Measurements from ENCODE around the gene AFG3L2.

The AFG3L2 gene

GRCh38 chr18:12302391-12303147, 74.5 kb downstream of the AFG3L2 start:
- no peak for DNase-seq (ENCODE audit: low spot score)

DNA sequence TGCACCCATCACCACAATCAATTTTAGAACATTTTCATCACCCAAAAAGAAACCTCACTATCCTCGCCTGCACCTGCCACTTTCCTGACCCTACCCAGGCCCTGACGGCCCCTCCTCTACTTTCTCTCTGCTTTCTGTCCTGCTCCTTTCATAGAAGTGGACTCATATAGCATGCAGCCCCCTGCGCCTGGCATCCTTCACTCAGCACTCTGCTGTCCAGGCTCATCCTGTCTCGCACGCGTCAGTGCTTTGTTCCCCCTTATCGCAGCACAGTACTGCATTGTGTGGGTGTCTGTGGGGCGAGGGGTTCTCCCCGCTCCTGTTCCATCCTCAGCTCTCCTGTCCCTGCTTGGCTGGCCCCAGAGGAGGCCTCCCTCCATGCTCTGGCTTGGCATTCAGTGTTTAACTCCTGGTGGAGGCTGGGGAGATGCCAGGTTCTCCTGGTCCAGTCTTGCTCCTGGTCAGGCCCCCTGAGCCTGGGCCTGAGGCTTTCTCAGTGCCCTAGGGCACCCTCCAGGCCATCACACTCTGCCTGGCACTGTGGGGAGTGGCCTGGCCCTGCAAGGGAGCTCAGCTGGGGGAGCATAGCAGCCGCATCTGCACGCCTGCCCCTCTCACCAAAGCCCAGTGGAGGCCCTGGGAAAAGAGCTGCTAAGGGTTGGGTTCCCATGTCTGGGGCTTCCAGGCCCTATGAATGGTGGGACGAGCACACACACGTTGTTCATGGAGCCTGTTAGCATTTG, 75.6 kb downstream of the AFG3L2 start:
- no peak for DNase-seq (ENCODE audit: low spot score)

GRCh38 chr18:12299862-12300261, 77.2 kb downstream of the AFG3L2 start:
- DNase-seq (ENCODE audit: low spot score) = no peak

DNA sequence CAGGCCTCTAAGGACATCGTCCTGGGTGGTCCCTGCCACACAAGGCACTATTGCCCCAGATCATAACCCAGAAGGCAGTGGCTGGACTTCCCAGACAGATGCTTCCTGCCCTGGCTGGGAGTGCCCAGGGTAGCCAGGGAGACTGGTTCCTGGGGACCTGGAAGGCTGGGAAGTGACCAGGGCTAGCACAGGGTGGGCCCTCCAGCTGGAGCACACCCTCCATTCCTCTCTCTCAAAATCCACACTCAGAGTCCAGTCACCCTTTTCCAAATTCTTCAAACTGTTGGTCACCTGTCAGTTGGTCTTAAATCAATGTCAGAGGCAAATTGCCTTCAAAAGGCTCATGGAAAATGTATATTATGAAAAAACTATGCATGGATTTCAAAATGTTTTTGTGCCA, 80.6 kb downstream of the AFG3L2 start:
- DNase-seq (ENCODE audit: low spot score) = no peak

DNA sequence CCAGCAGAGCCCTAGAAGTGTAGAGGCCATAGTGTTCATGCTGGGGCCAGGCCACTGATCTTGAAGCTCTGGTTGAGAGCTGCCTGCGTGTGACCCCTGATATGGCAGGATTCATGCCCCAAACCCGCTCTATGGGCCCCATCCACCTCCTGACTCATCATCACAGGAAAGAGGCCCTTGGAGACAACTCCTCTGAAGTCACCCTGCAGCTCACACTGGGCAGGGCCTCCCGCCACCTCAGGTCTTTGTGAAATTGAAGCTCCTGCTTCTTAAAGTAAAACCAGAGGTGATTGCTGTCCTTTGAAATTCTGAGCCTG, 81.0 kb downstream of the AFG3L2 start:
- no peak for DNase-seq (ENCODE audit: low spot score)

- no peak for DNase-seq (ENCODE audit: low spot score)
These were observed 81.5 kb downstream of the AFG3L2 start for GRCh38 chr18:12295389-12296086.

DNA sequence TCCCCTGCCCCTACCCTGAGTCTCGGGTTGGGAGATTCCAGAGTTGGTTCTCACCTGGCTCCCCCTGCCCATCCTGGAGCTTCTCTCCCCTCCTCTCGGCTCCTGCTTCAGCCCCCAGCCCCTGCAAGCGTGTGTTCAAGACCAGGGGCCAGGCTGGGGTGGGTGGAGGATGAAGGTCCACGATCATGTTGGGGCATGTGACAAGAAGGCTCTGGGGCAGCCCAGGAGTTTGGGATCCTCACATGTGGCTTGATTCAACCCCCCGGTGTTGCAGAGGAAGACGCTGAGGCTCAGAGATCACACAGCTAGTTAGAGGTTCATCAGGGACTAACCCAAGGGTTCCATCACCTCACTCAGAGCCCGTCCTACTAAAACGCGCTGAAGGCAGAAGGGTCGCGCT, 83.2 kb downstream of the AFG3L2 start:
- DNase-seq (ENCODE audit: low spot score) = no peak

GRCh38 chr18:12291690-12292089, 85.3 kb downstream of the AFG3L2 start:
- DNase-seq (ENCODE audit: low spot score) = no peak

DNA sequence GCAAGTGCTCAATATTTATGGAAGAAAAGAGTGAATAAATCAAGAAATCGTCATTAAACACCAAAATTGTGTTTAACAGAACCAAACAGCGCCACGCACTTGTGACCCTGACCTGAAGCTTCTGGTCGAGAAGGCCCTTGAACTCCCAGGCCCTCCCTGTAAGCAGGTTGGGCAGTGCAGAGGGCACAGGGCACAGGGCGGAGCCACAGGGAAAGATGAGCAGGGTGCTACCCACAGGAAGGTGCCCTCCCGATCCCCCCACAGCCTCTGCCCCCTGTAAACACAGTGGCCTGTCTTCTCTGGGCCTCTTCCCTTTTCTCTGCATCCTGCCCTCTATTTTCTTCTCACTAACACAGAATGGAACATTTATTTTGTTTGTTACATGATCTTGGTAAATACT, 85.9 kb downstream of the AFG3L2 start:
- no peak for DNase-seq (ENCODE audit: low spot score)

GRCh38 chr18:12290086-12290485, 86.9 kb downstream of the AFG3L2 start:
- DNase-seq (ENCODE audit: low spot score) = no peak

- no peak for DNase-seq (ENCODE audit: low spot score)
These were observed 88.6 kb downstream of the AFG3L2 start for GRCh38 chr18:12288403-12288755.

- no peak for DNase-seq (ENCODE audit: low spot score)
These were observed 89.2 kb downstream of the AFG3L2 start for GRCh38 chr18:12287684-12288402.

DNA sequence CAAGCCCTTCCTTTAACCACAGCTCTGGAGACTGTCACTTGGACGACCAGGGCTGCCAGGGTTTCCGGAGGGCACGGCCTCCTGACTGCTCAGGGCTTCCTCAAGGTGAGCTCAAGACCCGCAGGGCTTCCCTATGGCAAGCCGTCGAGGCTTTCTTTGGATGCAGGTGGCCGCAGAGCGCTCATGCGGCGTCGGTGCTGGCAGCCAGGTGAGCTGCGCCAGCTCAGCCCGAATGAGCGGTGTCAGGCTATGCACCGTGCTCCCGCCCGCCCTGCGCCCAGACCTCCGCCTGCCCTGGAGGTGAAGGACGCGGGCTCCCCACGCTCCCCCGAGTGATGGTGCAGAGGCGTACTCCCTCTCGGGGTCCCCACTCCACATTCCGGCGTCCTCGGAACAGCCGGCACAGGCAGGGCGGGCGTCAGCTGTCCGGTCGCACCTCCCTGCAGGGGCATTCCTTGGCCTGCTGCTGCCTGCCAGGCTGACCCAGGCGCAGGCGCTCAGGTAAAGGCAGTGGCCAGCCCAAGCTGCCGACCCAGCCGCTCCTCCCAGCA, 89.8 kb downstream of the AFG3L2 start:
- DNase-seq (ENCODE audit: low spot score) = no peak

DNA sequence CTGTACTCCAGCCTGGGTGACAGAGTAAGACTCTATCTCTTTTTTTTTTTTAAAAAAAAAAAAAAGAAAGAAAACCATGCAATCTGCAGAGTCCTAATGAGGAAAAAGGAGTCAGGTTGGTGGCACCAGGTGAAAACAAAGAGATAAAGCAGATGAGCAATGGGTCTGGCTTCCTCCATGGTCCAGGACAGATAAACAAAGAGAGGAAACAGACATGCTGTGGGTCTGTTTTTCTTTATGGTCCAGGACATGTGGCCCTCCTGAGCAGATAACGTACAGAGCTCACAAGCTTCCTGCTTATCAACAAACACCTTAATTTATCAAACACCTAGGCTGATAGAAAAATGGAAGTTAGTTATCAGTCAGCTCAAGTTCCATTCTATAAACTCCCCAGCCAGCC, 93.4 kb downstream of the AFG3L2 start:
- DNase-seq (ENCODE audit: low spot score) = no peak

DNA sequence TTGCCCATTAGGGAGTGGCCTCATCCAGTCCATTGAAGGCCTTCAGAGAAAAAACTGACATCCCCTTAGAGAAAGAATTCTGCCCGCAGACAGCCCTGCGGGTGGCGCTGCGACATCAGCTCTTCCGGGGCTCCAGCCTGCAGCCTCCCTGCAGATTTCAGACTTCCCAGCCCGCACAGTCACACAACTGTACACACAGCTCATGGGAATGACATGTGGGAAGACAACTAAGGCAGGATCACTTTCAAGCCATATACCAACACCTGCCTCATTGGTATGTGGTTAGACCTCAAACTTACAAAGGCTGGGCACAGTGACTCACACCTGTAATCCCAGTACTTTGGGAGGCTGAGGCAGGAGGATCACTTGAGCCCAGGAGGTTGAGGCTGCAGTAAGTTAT, 93.8 kb downstream of the AFG3L2 start:
- DNase-seq (ENCODE audit: low spot score) = no peak

GRCh38 chr18:12282442-12283039, 94.5 kb downstream of the AFG3L2 start:
- DNase-seq (ENCODE audit: low spot score) = no peak

GRCh38 chr18:12281861-12282260, 95.2 kb downstream of the AFG3L2 start:
- no peak for DNase-seq (ENCODE audit: low spot score)

DNA sequence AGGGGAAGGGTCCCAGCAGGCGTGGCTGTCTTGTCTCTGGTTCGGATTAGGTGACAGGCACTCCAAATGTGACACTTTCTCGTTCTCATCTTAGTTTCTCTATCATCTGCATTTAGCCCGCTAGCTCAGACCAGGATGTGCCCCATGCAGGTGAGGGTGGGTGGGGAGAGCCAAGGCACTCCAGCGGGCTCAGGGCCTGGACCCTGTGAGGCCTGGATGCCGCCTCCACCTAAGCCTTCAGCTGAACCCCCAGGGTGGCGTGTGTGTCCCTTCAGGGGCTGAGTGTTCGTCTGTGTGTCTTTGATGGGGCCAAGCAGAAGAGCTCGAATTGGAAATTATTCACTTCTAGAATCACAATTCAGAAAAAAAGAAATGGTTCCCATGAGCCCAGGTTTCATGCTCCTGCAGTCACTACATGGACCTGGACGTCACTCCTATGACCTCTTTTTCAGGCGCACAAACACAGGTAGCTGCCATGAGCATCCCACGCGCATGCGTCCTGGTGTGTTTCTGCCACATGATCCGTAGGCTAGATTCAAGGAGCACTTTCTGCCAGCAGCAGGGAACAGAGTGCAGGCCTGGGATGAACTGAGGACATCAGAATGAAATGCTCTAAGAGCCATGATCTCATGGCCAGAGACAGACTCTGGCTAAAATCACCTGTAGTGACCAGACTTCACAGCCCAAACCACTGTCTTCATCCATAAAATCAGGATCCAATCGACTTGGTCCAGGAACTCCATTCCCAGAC, 97.1 kb downstream of the AFG3L2 start:
- DNase-seq (ENCODE audit: low spot score) = no peak

All from CD4-positive, alpha-beta T cell treated with Interleukin-2 at 100 ng/mL for 4 hours (primary cell).